OCI-LY7 (cell line): ENCODE results near the gene STAM2. TPM values are rescaled to one million over a fixed set of nuclear protein-coding genes. Genes with fewer than 3 reads are reported as not detected.

Source experiments
- BruUV-seq: library from RNA; stranded (reverse); fragments of 400-500 nt; replicated peaks from 2 replicates; lab custom pipeline; 2021; lab: Mats Ljungman, UMichigan
- CTCF ChIA-PET: fragments of 300-600 bp; sonication (Branson Sonifier 250); formaldehyde crosslinking; loops from one replicate; lab custom pipeline; 2022; ENCODE audit warnings: antibody characterized with exemption; ENCODE audit not compliant: unreplicated experiment; lab: Charles Lee
- POLR2A ChIA-PET: fragments of 300-600 bp; sonication (Branson Sonifier 250); formaldehyde crosslinking; loops from one replicate; lab custom pipeline; 2022; ENCODE audit warnings: antibody characterized with exemption; lab: Charles Lee
- DNase-seq: peaks from one replicate; pipeline ENCODE4 v3.0.0-alpha.2; 2015; ENCODE audit warnings: low spot score
- H2AFZ ChIP-seq: fragments of 200-600 bp; sonication (generic), shearing (Covaris generic); 2 replicates; pipeline ENCODE4 v1.6.1; 2014; ENCODE audit warnings: mild to moderate bottlenecking, antibody characterized with exemption, low read length, moderate library complexity
- H3K27ac ChIP-seq: fragments of 200-600 bp; sonication (generic); 2 replicates; pipeline ENCODE4 v1.5.1; 2014; ENCODE audit warnings: mixed run types, low read depth, mild to moderate bottlenecking, moderate library complexity, low read length, inconsistent platforms; ENCODE audit not compliant: poor library complexity, severe bottlenecking
- H3K36me3 ChIP-seq: fragments of 200-600 bp; sonication (generic); 2 replicates; pipeline ENCODE4 v1.6.1; 2014; ENCODE audit warnings: mild to moderate bottlenecking, antibody characterized with exemption, low read length, moderate library complexity, mixed read lengths; ENCODE audit not compliant: insufficient read depth
- H3K4me1 ChIP-seq: fragments of 200-600 bp; sonication (generic); 2 replicates; pipeline ENCODE4 v1.5.1; 2014; ENCODE audit warnings: mild to moderate bottlenecking, low read length; ENCODE audit not compliant: insufficient read depth, poor library complexity, severe bottlenecking
- H3K4me2 ChIP-seq: fragments of 200-600 bp; sonication (generic); 2 replicates; pipeline ENCODE4 v1.6.1; 2014; ENCODE audit warnings: mild to moderate bottlenecking, low read length
- H3K4me3 ChIP-seq: fragments of 200-600 bp; sonication (generic); 2 replicates; pipeline ENCODE4 v1.5.1; 2014; ENCODE audit warnings: mild to moderate bottlenecking, low read depth, low read length; ENCODE audit not compliant: poor library complexity, severe bottlenecking
- H3K79me2 ChIP-seq: fragments of 200-600 bp; sonication (generic); 2 replicates; pipeline ENCODE4 v1.6.1; 2016; ENCODE audit warnings: low read depth, mild to moderate bottlenecking, low read length, moderate library complexity, mixed read lengths; ENCODE audit not compliant: insufficient read depth
- H3K9me2 ChIP-seq: fragments of 200-600 bp; sonication (generic); 2 replicates; pipeline ENCODE4 v1.6.1; 2016; ENCODE audit warnings: mild to moderate bottlenecking, low read length, mixed read lengths; ENCODE audit not compliant: insufficient read depth
- H3K9me3 ChIP-seq: fragments of 200-600 bp; sonication (generic); 2 replicates; pipeline ENCODE4 v1.6.1; 2014; ENCODE audit warnings: mild to moderate bottlenecking, mixed run types, low read length, mixed read lengths
- H4K20me1 ChIP-seq: fragments of 200-600 bp; sonication (generic); 2 replicates; pipeline ENCODE4 v1.6.1; 2014; ENCODE audit warnings: mild to moderate bottlenecking, antibody characterized with exemption, low read length, moderate library complexity, mixed read lengths; ENCODE audit not compliant: insufficient read depth
- EZH2phosphoT487 ChIP-seq: fragments of 200-600 bp; sonication (generic); IDR thresholded peaks from 2 replicates; pipeline ENCODE4 v1.6.1; 2018; ENCODE audit warnings: low read depth, borderline replicate concordance, mild to moderate bottlenecking, mixed run types, antibody characterized with exemption, low read length, moderate library complexity, mixed read lengths
- intact Hi-C: fragments of 100-400 bp; cut with micrococcal nuclease; formaldehyde crosslinking; loops from one replicate; pipeline ENCODE4 v1.10.0; 2022; ENCODE audit not compliant: unreplicated experiment
- total RNA-seq, 2 experiments: library from RNA; depleted of rRNA in 1 of 2; stranded (reverse); fragments of >200 nt in 1 of 2; shearing (Covaris generic) in 1 of 2; gene quantifications; 2 replicates each; pipeline ENCODE4 v1.2.3, GENCODE V29; 2014 to 2022
- TF ChIP-seq, protein P1 (sequence below): fragments of 200-600 bp; sonication (generic); conservative IDR thresholded peaks from 2 replicates; pipeline ENCODE4 v1.5.1; 2014; ENCODE audit warnings: mild to moderate bottlenecking, antibody characterized with exemption, low read length, moderate library complexity, mixed read lengths

Gene STAM2
- total RNA-seq, 2 experiments from 2014 or later, result 17.7 to 22.1 TPM

DNA sequence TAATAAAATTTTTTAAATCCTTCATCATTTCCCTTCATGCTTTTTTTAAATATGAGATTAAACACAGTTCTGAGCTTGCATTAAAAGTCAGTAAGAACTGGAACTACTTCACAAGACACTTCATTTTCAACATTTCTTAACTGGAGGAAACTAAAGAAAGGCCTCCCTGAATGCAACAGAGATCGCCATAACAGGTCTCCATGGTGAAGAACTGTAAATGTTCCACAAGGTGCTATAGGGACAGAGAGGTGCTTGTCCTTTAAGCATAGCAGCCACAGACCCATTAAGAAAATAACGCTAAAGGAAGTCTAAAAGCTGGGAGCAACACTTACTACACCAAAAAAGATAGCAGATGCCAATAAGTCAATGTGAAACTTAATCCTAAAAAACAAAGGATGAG lies 8.5 kb downstream of the STAM2 start:
- H3K9me2 ChIP-seq, result no peaks in the 10 kb centered on the region
- no peak overlapping the region for H3K27ac ChIP-seq
- TF ChIP-seq EZH2phosphoT487, result no peak
- TF ChIP-seq, protein P1, sequence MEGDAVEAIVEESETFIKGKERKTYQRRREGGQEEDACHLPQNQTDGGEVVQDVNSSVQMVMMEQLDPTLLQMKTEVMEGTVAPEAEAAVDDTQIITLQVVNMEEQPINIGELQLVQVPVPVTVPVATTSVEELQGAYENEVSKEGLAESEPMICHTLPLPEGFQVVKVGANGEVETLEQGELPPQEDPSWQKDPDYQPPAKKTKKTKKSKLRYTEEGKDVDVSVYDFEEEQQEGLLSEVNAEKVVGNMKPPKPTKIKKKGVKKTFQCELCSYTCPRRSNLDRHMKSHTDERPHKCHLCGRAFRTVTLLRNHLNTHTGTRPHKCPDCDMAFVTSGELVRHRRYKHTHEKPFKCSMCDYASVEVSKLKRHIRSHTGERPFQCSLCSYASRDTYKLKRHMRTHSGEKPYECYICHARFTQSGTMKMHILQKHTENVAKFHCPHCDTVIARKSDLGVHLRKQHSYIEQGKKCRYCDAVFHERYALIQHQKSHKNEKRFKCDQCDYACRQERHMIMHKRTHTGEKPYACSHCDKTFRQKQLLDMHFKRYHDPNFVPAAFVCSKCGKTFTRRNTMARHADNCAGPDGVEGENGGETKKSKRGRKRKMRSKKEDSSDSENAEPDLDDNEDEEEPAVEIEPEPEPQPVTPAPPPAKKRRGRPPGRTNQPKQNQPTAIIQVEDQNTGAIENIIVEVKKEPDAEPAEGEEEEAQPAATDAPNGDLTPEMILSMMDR, result no peak
- 0 out of 2 replicates have a peak, but pooled peaks cover 5% of the 10 kb centered on the region for H3K9me3 ChIP-seq
- H2AFZ ChIP-seq, result no peak overlapping the region
- POLR2A ChIA-PET, result interaction anchor here (0.5 to 1.6 kb wide), 3 partner anchors 9 to 485 kb away, joined by 3 to 5 read pairs (median 3); partner anchors contain the start of gene STAM2
- BruUV-seq, result no TSS peak
- H3K4me3 ChIP-seq, result no peak overlapping the region
- H3K79me2 ChIP-seq, result peaks cover 75% of the 10 kb centered on the region
- H3K4me1 ChIP-seq, result peaks cover 3% of the 10 kb centered on the region
- CTCF ChIA-PET, result no interaction called here
- H3K36me3 ChIP-seq, result peaks cover 4% of the 10 kb centered on the region; the same call in 1 of the 2 replicates
- no peak for DNase-seq
- 0 out of 2 replicates have a peak, but pooled peaks cover 4% of the 10 kb centered on the region for H4K20me1 ChIP-seq
- intact Hi-C loops, result no loop called here
- H3K4me2 ChIP-seq, result no peak overlapping the region

DNA sequence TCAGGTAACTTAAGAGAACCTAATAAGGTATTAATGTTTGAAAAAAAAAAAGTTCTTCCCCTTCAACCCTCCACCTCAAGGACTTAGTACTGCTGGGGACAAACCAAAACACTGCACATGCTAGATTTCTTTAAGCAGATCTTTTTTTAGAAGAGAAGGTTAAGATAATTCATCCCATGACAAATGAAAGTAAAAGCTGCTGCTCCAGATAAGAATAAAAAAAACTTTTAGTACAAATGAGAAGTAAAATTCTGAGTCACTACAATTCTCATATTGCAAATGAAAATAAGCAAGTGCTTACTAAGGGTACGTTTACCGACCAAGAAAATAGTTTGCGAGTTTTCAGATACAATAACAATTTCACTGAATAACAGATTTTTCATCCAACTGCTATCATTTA lies 8.9 kb downstream of the STAM2 start:
- no peak overlapping the region for H2AFZ ChIP-seq
- CTCF ChIA-PET, result no interaction called here
- no peak for TF ChIP-seq EZH2phosphoT487
- TF ChIP-seq, protein P1, result no peak
- H3K4me3 ChIP-seq, result no peak overlapping the region
- no peak overlapping the region for H3K27ac ChIP-seq
- no peak for DNase-seq
- no TSS peak for BruUV-seq
- H4K20me1 ChIP-seq, result 0 out of 2 replicates have a peak, but pooled peaks cover 4% of the 10 kb centered on the region
- peaks cover 71% of the 10 kb centered on the region for H3K79me2 ChIP-seq
- no peak overlapping the region for H3K4me2 ChIP-seq
- peaks cover 3% of the 10 kb centered on the region for H3K4me1 ChIP-seq
- POLR2A ChIA-PET, result interaction anchor here (0.5 to 1.6 kb wide), 5 partner anchors 10 to 486 kb away, joined by 3 to 5 read pairs (median 3); partner anchors contain the start of gene STAM2
- no peaks in the 10 kb centered on the region for H3K9me2 ChIP-seq
- peaks cover 4% of the 10 kb centered on the region; the same call in 1 of the 2 replicates for H3K36me3 ChIP-seq
- H3K9me3 ChIP-seq, result 0 out of 2 replicates have a peak, but pooled peaks cover under 1% of the 10 kb centered on the region
- intact Hi-C loops, result no loop called here

DNA sequence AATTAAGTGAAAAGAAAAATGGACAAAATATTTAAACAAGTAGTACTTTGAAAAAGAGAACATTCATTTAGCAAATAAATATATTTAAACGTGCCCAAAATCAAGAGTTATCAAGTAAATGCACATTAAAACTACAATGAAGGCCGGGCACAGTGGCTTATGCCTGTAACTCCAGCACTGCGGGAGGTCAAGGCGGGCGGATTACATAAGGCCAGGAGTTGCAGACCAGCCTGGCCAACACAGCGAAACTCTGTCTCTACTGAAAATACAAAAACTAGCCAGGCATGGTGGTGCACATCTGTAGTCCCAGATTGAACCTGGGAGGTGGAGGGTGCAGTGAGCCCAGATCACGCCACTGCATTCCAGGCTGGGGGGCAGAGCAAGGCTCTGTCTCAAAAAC lies 9.8 kb downstream of the STAM2 start:
- Histone ChIP-seq H3K27ac (no peak overlapping the region), H3K9me2 (no peaks in the 10 kb centered on the region), H2AFZ (no peak overlapping the region), H3K4me2 (no peak overlapping the region), H3K79me2 (peaks cover 63% of the 10 kb centered on the region), H3K4me1 (peaks cover 3% of the 10 kb centered on the region), H3K4me3 (no peak overlapping the region), H3K9me3 (no peaks in the 10 kb centered on the region), H4K20me1 (0 out of 2 replicates have a peak, but pooled peaks cover 4% of the 10 kb centered on the region), H3K36me3 (peaks cover 4% of the 10 kb centered on the region; the same call in 1 of the 2 replicates)
- TF ChIP-seq, protein P1, result no peak
- TF ChIP-seq EZH2phosphoT487, result no peak
- no TSS peak for BruUV-seq
- POLR2A ChIA-PET, result interaction anchor here (0.6 to 0.7 kb wide), 2 partner anchors 34 to 55 kb away, joined by 3 read pairs; no protein-coding TSS in a partner anchor
- CTCF ChIA-PET, result no interaction called here
- intact Hi-C loops, result no loop called here
- DNase-seq, result no peak
